Ecto neural progenitor cell (in vitro differentiated cells): ENCODE measurements around the gene PYGO2.
"Not testable (repeated sequence)": the region's sequence is repeated elsewhere in the genome, so short reads cannot be mapped to it uniquely, and the experiment has no call there.

ENCODE experiments used
- DNase-seq: peaks from one replicate; pipeline ENCODE4 v3.0.0-alpha.2; 2018; ENCODE audit warnings: low spot score

The PYGO2 gene

GRCh38 chr1:154999571-155000410, 38.2 kb upstream of the PYGO2 start:
- DNase-seq: peak; percentile 75

GRCh38 chr1:154998818-154999570, 37.4 kb upstream of the PYGO2 start:
- peak; percentile 88 for DNase-seq

GRCh38 chr1:154998201-154998780, 36.7 kb upstream of the PYGO2 start:
- peak; percentile 39 for DNase-seq

- peak; percentile 39 for DNase-seq
These were observed 35.6 kb upstream of the PYGO2 start for GRCh38 chr1:154996966-154997701.

GRCh38 chr1:154995301-154995983, 33.9 kb upstream of the PYGO2 start:
- peak; percentile 52 for DNase-seq

- peak; percentile 32 for DNase-seq
These were observed 33.0 kb upstream of the PYGO2 start for GRCh38 chr1:154994591-154994990.

- DNase-seq: peak; percentile 31
These were observed 32.6 kb upstream of the PYGO2 start for GRCh38 chr1:154994269-154994587.

- peak; percentile 19 for DNase-seq
These were observed 32.1 kb upstream of the PYGO2 start, which contains the start of gene LENEP for GRCh38 chr1:154993572-154994268. Gene LENEP, plus strand, starts transcription at chr1:154993586. Its CDS starts 22 bp downstream, at chr1:154993608.

- peak; percentile 43 for DNase-seq
These were observed 31.4 kb upstream of the PYGO2 start for GRCh38 chr1:154992721-154993571.

- DNase-seq: no peak
These were observed 28.7 kb upstream of the PYGO2 start for GRCh38 chr1:154990276-154990675.

GRCh38 chr1:154989195-154989860, 27.7 kb upstream of the PYGO2 start:
- no peak for DNase-seq

- DNase-seq: no peak
These were observed 26.7 kb upstream of the PYGO2 start for GRCh38 chr1:154988058-154988954.

- no peak for DNase-seq
These were observed 25.7 kb upstream of the PYGO2 start for GRCh38 chr1:154987326-154987725.

GRCh38 chr1:154986736-154987135, 25.2 kb upstream of the PYGO2 start:
- DNase-seq: not testable (repeated sequence)

GRCh38 chr1:154983776-154984466, 22.3 kb upstream of the PYGO2 start:
- no peak for DNase-seq

- DNase-seq: peak; percentile 96
These were observed 21.5 kb upstream of the PYGO2 start, which contains the start of gene FLAD1 for GRCh38 chr1:154982897-154983648. Gene FLAD1, plus strand, starts transcription at chr1:154983344. Its CDS starts 351 bp downstream, at chr1:154983695.

GRCh38 chr1:154982341-154982740, 20.8 kb upstream of the PYGO2 start:
- DNase-seq: no peak
